Spleen (tissue), 7 donors: ENCODE data around the gene DGKG.

ENCODE experiments used
- POLR2A ChIP-seq, 3 donors: fragments of 450-650 bp; IDR thresholded peaks; one replicate each; pipeline ENCODE4 v1.5.1; 2017; ENCODE audit warnings: antibody characterized with exemption in 3 of 3, mild to moderate bottlenecking in 1 of 3
- POLR2AphosphoS5 ChIP-seq, 3 donors: sonication (generic); formaldehyde crosslinking; IDR thresholded peaks; one replicate each; pipeline ENCODE4 v1.5.1; 2017; ENCODE audit warnings: antibody characterized with exemption in 3 of 3
- TF ChIP-seq, protein P1 (sequence below), 11 experiments: fragments of 200-600 bp in 7 of 11; fragments of 450-650 bp in 4 of 11; sonication (generic) in 4 of 11; IDR thresholded peaks in 8 of 11; conservative IDR thresholded peaks in 3 of 11; 1 replicate in 7 of 11; 2 replicates in 4 of 11; pipeline versions ENCODE4 v1.4.0 to v1.8.0; 2016 to 2021; ENCODE audit warnings: antibody characterized with exemption in 11 of 11, inconsistent platforms in 4 of 11, mild to moderate bottlenecking in 1 of 11
- donor health status: DM: no; HTN: no; CAD: no; lungs with moderate emphysema.
- donor health status: DM: no; HTN: no; CAD: no.
- donor health status: DM: no; HTN: no; CAD: no.

DNA sequence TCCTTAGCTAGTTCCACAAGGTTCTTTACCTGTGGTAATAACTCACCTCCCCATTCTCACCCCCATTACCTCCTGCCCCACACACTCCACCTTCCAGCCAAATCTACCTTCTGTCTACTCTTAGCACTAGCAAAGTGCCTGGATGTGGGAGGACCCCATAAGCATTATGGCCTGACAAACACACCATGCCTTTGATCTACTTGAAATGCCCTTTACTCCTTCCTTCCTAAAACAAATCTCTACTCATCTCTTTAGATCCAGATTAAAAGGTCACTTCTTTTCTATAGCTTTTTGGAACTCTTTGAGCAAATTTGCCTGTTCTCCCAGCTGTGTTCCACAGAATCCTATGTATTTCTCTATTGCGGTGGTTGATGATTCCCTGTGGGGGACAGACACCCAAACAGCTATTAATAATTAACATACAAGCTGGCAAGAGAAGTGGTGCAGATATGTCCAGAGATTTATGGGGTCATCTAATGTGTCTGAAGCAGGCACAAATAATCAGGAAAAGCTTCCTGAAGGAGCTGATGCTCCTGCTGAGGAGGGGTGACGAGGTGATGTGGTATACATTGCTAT lies 34.0 kb downstream of the DGKG start:
- TF ChIP-seq, protein P1, sequence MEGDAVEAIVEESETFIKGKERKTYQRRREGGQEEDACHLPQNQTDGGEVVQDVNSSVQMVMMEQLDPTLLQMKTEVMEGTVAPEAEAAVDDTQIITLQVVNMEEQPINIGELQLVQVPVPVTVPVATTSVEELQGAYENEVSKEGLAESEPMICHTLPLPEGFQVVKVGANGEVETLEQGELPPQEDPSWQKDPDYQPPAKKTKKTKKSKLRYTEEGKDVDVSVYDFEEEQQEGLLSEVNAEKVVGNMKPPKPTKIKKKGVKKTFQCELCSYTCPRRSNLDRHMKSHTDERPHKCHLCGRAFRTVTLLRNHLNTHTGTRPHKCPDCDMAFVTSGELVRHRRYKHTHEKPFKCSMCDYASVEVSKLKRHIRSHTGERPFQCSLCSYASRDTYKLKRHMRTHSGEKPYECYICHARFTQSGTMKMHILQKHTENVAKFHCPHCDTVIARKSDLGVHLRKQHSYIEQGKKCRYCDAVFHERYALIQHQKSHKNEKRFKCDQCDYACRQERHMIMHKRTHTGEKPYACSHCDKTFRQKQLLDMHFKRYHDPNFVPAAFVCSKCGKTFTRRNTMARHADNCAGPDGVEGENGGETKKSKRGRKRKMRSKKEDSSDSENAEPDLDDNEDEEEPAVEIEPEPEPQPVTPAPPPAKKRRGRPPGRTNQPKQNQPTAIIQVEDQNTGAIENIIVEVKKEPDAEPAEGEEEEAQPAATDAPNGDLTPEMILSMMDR (IDR thresholded peaks at IDR 0.05 in 8 of 11, conservative IDR thresholded peaks at IDR 0.05 in 3 of 11) = no peak
- TF ChIP-seq POLR2AphosphoS5 (IDR thresholded peaks at IDR 0.05) = no peak
- no peak for TF ChIP-seq POLR2A (IDR thresholded peaks at IDR 0.05)
